ENCODE results near the gene BCL2L14.
A peak's percentile ranks its signal among the peaks of the same experiment; 100 is the strongest.

BCL2L14 gene, protein sequence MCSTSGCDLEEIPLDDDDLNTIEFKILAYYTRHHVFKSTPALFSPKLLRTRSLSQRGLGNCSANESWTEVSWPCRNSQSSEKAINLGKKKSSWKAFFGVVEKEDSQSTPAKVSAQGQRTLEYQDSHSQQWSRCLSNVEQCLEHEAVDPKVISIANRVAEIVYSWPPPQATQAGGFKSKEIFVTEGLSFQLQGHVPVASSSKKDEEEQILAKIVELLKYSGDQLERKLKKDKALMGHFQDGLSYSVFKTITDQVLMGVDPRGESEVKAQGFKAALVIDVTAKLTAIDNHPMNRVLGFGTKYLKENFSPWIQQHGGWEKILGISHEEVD

DNA sequence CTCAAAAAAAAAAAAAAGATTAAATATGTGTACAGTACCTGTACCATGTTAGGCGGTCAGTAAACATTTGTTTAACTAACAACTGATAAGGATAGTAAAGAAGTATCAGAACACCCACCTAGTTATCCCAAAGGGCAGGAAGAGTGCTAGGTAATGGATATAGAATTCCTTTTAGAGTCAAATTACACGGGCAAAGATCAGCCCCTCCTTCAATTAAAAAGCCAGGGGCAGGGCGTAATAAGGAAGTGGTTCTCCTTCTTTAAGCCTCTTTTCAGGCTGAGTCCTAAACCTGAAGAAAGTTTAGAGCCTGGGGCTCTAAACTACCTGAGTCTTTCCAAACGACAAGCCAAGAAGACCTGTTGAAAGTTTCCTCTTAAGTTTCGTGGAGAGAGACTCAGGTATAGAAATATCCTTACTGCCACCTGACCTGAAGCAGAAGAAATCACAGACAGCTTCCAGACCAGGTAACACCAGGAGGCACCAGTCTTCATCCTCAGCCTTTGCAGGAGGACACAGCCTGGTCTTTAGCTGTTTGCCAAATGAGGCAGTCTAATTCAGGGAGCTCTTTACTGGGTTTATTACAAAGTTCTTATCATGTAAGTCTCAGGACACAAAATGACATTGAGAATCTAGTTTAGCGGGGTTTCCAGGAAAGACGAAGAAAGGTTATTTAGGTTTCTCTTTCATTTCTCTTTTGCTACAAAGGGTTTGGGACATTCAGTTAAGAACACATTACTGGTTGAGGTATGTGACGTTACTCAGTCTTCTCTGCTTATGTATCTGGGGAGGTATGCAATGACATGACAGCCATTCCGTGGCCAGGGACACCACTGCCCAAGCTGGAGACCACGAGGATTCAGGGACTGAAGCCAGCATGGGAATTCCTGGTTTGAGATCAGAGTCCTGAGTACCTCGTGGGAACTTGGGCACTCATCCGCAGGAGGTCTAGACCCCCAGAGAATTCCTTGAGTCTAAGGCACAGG, at the start of gene BCL2L14:
BCL2L14 (plus strand) TSS at position 266 of the 983 bp plus-strand sequence. CDS start 8,367 bp downstream, outside the sequence.
- no peak for DNase-seq

DNA sequence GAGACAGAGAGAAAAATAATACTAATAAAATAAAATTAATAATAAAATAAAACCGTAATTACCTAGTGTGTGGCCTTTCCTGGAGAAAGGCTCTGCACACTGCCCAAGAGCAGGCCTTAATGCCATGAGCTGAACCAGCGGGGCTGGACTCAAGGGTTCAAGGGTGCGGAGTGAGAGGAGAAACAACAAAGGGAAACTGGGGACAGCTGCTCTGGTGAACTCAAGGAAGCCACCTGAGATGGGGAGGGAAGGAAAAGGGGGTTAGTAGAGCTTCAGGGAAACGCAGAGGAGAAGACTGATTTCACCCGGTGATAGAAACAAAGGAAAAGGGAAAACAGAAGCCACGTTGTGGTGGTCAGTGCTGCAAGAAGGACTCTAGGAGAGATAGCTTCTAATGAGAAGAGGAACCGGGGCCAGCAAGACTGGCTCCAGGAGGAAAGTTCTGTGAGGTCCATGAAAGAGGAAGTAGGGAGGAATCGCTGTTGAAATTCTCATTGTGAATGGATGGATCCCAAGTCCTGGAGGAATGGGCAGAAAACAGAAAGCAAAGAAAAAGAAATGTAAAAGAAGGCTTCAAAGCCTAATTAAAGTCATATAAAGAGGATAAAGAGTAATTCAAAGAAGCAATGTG, 48.3 kb upstream of the BCL2L14 start:
- no peak for DNase-seq

DNA sequence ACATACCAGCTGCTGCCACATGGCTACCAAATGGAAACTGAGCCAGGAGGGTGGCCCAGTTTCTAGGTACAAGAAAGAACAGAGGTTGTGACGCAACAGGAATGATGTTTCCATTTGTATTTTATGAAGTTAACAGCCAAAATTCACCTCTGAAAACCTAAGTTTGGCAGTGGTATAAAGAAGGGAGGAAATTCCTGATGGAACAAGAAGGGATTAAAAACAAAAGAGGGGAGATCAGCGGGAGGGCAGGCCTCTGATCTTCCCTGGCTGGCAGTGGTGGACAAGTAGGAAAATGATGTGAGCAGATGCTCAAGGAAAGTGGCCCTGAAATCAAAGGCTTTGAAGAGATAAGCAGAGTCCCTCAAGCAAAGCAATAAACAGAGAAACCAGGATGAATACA, 47.3 kb upstream of the BCL2L14 start:
- no peak for DNase-seq

DNA sequence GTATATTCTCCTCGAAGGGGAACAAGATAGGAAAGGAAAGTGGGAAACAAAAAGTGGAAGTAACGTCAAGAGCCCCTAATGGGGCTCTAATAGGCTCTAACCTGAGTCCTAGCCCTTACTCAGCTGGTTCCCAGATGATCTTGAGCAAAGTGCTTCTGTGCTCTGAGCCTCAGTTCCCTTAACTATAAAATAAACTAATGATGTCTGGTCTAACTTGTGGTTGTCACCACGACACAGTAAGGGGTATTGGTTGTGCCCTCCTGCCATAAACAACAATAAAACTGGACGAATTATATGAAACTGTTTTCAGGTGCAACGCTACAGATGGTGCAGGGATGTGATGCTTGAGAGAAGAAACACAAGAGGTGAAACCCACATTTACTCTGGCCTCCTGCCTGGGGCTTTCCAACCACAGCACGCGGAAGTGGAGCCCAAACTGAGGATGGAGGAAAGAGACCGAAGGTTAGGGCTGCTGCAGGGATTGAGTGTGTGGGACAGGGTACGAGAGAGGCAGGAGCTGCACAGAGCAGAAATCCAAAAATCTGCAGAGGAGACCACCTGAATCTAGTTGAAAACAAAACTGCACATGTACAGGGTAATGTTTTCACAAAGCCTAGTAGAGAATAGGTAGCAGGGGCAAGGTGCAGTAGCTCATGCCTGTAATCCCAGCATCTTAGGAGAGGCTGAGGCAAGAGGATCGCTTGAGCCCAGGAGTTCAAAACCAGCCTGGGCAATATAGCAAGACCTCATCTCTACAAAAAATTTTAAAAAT, 45.6 kb upstream of the BCL2L14 start:
- no peak for DNase-seq

DNA sequence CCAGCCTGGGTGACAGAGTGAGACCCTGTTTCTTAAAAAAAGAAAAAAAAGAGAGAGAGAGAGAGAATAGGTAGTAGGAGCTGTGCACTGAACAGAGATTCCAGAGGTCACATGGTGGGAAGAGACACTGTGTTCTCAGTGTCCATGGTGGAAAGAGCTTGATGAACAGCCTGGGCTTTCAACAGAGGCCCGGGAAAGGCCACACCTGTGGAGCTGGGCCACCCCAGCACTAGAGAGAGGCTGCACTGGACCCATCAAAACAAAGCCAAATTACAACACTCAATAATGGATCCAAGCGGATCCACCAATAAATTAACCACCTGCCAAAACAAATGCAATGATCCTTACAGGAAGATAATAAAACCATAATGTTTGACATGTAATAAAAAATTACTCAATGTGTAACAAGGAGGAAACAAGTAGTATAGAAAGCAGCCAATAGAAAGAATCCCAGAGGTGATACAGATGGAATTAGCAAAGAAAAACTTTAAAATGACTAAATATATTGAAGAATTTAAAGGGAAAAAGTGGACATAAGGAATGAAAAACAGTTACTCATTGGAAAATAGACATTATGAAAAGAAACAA, 44.8 kb upstream of the BCL2L14 start:
- DNase-seq, result no peak

DNA sequence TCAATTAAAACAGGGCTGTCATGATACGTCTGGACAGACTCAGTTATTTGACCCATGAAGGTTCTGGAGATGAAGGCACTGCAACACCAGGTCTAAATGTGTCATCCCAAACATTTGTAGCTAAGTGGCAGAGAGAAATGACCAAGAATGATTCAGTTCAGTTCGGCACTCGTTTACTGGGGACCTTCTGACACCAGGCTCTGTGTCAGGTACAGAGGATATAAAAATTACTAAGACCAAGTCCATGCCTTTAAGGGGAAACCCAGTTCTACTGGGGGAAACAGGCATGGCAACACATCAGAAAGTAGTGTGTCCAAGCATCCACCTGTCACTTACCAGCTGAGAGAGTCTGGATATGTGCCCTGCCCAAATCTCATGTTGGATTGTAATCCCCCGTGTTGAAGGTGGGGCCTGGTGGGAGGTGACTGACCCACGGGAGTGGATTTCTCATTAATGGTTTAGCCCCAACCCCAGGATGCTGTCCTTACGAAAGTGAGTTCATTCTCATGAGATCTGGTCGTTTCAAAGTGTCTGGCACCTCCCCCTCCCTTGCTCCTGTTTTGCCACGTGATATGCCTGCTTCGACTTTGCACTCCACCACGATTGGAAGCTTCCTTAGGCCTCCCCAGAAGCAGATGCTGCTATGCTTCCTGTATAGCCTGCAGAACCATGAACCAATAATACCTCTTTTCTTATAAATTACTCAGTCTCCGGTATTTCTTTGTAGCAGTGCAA, 41.9 kb upstream of the BCL2L14 start:
- no peak for DNase-seq

DNA sequence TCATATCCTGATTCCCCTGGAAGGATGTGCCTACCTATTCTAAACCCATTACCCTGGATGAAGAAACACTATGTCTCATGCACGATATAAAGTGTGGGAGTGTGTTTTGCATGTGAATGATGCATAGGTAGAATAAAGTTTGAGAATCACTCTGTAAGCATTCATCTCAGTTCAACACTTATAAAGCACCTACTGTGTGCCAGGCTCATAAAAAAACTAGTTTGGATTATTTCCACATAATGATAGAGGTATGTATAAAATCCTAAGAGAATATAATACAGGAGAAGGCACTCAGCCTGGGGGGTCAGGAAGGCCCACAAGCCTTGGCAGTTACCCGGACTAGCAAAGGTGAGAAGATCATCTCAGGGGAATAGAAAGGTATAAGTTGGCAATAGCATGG, 41.1 kb upstream of the BCL2L14 start:
- DNase-seq, result no peak

DNA sequence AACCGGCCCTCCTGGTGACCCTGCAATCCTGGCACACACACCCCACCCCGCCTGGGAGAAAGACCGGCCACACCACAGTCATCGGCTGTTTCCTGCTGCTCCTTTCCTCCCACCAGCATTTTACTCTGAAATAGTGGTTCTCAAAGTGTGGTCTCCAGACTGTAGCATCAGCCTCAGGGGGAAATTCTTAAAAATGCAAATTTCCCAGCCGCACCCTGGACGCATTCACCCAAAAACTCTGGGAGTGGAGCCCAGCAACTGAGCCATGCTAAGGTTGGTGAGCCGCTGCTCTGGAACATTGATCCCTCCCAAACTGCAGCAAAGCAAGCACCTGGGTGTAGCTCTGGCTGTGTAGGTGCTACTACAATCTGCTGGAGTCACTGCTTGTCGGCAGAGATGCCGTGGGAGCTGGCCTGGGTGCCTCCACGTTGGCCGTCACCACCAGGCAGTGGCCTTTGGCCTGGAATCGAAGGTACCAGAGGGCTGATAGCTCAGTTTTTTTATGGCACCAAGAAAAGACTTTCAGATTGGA, 38.4 kb upstream of the BCL2L14 start:
- peak in 1 of 2 experiments; percentile 11 for DNase-seq

DNA sequence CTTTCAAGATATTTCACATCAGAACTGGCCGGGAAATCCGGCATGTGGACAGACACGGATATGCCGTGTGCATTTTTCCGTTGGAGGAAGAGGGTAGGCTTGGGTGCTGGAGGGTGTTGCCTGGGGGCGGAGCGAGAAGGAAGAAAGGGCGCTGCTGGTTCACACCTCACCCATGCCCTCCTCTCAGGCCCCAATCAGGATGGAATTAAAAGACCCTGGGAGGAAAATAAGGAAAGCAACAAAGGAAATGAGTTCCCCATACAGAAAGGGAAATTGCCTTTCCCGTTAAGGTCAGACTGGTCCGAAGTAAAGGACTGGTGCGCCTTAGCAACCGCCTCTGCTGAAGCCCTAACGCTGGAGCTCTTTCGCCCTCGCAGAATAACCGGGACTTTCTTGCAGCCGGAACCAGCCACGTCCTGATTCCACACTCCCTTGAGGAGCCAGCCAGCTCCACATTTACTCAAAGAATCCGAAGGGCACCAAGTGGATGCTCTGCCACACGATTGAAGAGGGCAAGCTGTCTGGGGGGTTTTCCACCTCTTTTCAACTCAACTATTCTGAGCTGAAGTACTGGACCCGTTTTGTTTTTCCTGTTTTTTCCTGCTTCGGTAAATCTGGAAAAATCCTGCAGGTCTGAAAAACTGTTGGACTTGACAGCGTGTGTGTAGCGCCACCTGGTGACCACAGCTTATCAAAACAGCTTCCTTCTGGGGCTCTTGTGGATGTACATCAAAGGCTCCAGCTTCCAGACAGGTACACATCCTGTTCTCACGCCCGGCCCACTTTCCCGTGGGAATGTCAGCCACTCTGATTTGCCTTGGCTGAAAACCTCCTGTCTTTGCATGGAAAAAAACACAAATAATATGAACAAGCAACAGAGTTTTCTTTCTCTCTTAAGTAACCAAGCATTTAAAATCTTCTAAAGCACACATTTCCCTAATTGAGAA, 37.6 kb upstream of the BCL2L14 start:
- peak; percentile 32 to 44 for DNase-seq

DNA sequence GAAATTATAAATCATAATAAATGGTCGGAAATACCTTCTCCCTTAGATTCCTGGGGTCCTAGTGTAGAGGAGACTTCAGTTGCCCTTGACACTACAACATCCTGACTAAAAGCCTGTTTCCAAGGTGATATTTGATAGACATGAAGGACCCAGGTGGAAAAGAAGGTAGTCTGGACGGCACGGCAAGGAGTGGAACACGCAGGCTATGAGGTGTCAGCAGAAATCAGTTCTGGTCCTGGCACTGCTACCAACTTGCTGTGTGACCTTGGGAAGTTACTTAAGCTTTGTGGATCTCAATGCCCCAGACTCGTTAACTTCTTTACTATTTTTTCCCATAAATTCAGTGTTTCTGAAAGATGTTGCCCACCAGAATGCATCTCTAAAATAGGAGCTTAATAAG, 36.9 kb upstream of the BCL2L14 start:
- DNase-seq, result no peak

DNA sequence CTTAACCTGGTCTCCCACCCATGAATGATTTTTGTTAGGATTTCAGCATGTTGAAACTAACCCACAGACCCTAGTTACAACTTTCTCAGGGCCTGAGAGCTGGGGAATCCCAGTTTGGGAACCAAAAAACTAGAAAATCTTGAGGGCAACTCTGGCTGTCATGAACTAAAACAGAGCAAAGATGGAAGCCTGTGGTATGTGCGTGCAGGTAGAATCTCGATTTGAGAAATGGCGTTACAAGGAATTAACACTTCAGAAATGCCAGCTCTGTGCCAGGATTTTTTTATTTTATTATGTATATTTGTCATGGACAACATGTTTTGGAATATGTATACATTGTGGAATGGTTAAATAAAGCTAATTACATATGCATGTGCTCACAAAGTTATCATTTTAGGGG, 36.4 kb upstream of the BCL2L14 start:
- DNase-seq, result no peak

DNA sequence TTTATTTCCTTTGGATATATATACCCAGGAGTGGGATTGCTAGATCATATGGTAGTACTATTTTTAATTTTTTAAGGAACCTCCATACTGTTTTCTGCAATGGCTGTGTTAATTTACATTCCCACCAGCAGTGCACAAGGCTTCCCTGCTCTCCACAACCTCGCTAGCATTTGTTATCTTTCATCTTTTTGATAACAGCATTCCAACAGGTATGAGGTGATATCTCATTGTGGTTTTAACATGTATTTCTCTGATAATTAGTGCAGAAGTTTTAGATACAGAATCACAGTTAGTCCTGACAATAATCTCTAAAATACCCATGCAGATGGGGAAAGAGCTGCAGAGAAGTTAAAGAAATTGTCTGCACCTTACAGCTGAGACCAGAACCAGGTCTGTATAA, 35.5 kb upstream of the BCL2L14 start:
- no peak for DNase-seq

DNA sequence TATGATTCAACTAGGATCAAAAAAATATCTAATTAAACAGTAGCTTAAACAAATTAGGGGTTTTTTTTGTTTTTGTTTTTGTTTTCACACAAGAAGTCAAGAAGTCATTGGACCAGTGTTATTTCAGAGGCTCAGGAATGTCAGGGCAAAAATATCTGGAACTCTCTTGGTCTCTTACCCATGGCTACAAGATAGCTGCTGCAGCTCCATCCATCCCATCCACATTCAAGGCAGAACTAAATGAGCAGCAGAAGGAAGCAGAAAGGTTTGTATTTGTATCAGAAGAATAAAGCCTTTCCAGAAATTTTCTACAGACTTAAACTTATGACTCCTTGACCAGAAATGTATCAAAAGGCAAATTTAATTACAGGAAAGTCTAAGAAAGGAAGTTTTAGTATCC, 33.8 kb upstream of the BCL2L14 start:
- DNase-seq, result no peak

DNA sequence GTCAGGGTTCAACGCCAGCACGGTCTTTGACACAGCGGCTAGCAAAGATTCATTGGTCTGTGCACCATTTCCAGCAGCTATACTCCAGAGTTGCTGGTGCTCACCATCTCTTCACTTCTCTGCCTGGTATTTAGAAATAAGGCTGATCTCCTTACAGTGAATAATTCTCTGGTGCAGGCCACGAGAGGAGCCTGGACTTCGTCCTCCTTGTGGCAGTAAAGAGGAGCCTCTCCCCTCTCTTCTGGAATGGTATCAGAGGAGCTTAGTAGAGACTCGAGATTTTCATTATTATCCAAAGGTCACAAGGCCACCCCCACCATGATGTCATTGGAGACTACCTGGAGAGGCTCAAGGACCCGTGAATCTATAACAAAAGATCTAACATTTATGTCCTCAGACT, 30.8 kb upstream of the BCL2L14 start:
- DNase-seq, result no peak

DNA sequence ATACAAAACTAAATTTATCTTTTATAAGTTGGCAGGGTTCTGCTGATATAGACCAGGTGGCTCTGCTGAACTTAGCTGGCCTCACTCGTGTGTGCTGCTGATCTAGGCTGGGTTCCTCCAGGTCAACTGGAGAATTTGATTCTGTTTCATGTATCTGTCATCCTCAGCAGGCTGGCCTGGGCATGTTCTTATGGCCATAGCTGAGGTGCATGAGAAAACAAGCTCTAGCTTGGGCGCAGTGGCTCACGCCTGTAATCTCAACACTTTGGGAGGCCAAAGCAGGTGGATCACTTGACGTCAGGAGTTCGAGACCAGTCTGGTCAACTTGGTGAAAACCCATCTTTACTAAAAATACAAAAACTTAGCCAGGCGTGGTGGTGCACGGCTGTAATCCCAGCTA, 24.3 kb upstream of the BCL2L14 start:
- no peak for DNase-seq

DNA sequence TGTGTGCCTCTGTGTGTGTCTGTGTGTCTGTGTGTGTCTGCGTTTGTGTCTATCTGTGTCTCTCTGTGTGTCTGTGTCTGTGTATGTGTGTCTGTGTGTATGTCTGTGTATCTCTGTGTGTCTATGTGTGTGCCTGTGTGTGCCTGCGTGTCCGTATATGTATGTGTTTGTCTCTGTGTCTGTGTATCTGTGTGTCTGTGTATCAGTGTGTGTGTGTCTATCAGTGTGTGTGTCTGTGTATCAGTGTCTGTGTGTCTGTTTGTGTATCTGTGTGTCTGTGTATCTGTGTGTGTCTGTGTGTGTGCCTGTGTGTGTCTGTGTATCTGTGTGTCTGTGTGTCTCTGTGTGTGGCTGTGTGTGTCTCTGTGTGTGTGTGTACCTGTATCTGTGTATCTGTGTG, 23.1 kb upstream of the BCL2L14 start:
- DNase-seq, result no peak

DNA sequence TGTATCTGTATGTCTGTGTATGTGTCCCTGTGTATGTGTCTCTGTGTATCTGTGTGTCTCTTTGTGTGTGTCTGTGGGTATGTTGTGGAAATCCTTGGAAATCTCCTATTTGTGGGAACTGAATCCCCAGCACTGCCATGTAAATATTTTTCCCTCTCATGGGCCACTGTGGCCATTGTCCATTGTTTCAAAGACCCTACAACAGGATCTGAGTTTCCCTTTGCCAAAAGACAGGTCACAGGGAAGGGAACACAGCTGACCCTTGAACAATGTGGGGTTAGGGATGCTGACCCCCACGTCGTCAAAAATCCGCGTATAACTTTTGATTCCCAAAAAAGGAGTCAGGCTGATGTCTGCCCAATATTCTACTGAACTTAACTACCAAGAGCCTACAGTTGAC, 22.5 kb upstream of the BCL2L14 start:
- DNase-seq, result no peak

DNA sequence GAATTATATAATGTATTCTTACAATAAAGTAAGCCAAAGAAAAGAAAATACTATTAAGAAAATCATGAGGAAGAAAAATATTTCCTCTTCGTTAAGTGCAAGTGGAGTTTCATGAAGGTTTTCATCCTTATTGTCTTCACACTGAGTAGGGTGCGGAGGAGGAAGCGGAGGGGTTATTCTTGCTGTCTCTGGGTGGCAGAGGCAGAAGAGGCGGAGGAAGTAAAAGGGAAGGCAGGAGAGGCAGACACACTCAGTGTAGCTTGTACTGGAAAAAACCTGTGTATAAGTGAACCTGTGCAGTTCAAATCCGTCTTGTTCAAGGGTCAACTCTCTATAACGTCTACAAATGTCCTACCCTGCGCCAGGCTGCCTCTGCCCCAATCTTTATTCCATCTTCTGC, 22.0 kb upstream of the BCL2L14 start:
- DNase-seq, result no peak

DNA sequence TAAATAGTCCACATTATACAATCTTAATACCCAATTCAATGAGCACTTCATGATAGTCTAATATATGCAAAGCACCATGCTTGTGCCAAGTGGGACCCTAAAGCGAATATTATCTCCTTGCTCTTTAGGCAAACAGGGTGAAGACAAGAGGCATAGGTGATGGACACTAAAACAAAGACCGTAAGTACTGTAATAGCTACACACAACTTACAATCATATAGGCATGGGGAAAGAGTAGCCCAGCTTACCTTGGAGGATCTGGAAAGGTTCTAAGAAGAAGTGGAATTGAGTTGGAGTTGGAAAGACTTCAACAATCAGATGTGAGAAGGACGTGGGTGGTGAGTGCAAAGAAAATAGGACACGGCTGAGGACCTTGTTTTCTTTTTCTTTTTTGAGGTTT, 19.1 kb upstream of the BCL2L14 start:
- DNase-seq, result no peak

DNA sequence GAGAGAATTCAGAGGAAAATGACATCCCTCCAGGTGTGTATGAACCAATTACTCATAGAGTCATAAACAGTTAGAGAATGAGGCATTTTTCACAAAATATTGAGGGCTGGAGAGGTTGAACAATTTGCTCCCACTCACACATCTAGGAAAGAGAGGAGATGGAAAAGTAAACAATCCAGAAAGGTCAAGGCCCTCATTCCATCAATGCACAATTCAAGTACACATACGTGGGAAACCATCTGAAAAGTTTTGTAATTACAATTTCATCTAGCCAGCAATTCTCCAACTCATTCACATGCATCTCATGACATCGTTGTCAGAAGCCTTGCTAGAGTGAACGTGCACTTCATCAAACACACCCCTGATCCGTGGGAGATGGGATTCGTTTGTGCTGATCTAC, 15.7 kb upstream of the BCL2L14 start:
- no peak for DNase-seq
